H9 (cell line): ENCODE data around the gene PRKCB. TPM values are rescaled to one million over a fixed set of nuclear protein-coding genes. Genes with fewer than 3 reads are reported as not detected.

Source experiments
- DNase-seq: peaks from one replicate; pipeline ENCODE4 v3.0.0-alpha.2; 2017
- H2AFZ ChIP-seq: one replicate; pipeline ENCODE4 v1.6.1; 2013; ENCODE audit warnings: mild to moderate bottlenecking, low read length, control low read depth, moderate library complexity
- H2AK5ac ChIP-seq: 2 replicates; pipeline ENCODE4 v1.6.1; 2013; ENCODE audit warnings: low read length, control low read depth, mixed read lengths; ENCODE audit not compliant: insufficient read length
- H2BK120ac ChIP-seq: one replicate; pipeline ENCODE4 v1.6.1; 2013; ENCODE audit warnings: low read depth, mild to moderate bottlenecking, low read length, control low read depth, inconsistent platforms; ENCODE audit not compliant: poor library complexity, severe bottlenecking
- H2BK12ac ChIP-seq: 2 replicates; pipeline ENCODE4 v1.6.1; 2013; ENCODE audit warnings: low read length, control low read depth, mixed read lengths, low read depth; ENCODE audit not compliant: insufficient read length
- H2BK15ac ChIP-seq: 2 replicates; pipeline ENCODE4 v1.6.1; 2013; ENCODE audit warnings: low read depth, low read length, control low read depth
- H2BK20ac ChIP-seq: one replicate; pipeline ENCODE4 v1.6.1; 2013; ENCODE audit warnings: low read depth, mild to moderate bottlenecking, low read length, control low read depth, inconsistent platforms; ENCODE audit not compliant: poor library complexity, severe bottlenecking
- H2BK5ac ChIP-seq: 2 replicates; pipeline ENCODE4 v1.6.1; 2013; ENCODE audit warnings: low read length, control low read depth, mixed read lengths; ENCODE audit not compliant: insufficient read length
- H3K14ac ChIP-seq: 2 replicates; pipeline ENCODE4 v1.6.1; 2013; ENCODE audit warnings: low read length, control low read depth; ENCODE audit not compliant: insufficient read depth
- H3K18ac ChIP-seq: 2 replicates; pipeline ENCODE4 v1.6.1; 2013; ENCODE audit warnings: low read depth, mild to moderate bottlenecking, mixed read lengths, low read length, control low read depth; ENCODE audit not compliant: insufficient read length
- H3K23ac ChIP-seq: 2 replicates; pipeline ENCODE4 v1.6.1; 2013; ENCODE audit warnings: low read length, control low read depth, mixed read lengths, low read depth; ENCODE audit not compliant: insufficient read length
- H3K23me2 ChIP-seq: 2 replicates; pipeline ENCODE4 v1.6.1; 2013; ENCODE audit warnings: low read depth, mild to moderate bottlenecking, mixed read lengths, low read length, control low read depth; ENCODE audit not compliant: insufficient read length, poor library complexity, severe bottlenecking
- H3K27ac ChIP-seq: 2 replicates; pipeline ENCODE4 v1.5.1; 2013; ENCODE audit warnings: low read length, control low read depth, mixed read lengths, low read depth; ENCODE audit not compliant: insufficient read length
- H3K27me3 ChIP-seq: 2 replicates; pipeline ENCODE4 v1.6.1; 2013; ENCODE audit warnings: low read length, control low read depth, inconsistent platforms; ENCODE audit not compliant: insufficient read depth
- H3K4ac ChIP-seq: 2 replicates; pipeline ENCODE4 v1.6.1; 2013; ENCODE audit warnings: low read depth, mild to moderate bottlenecking, control low read depth, inconsistent platforms, low read length, moderate library complexity
- H3K4me1 ChIP-seq: 2 replicates; pipeline ENCODE4 v1.6.1; 2013; ENCODE audit warnings: low read length, control low read depth, inconsistent platforms; ENCODE audit not compliant: insufficient read depth
- H3K4me2 ChIP-seq: 2 replicates; pipeline ENCODE4 v1.6.1; 2013; ENCODE audit warnings: low read length, control low read depth, mixed read lengths; ENCODE audit not compliant: insufficient read length, insufficient read depth
- H3K56ac ChIP-seq: 2 replicates; pipeline ENCODE4 v1.6.1; 2013; ENCODE audit warnings: low read depth, mild to moderate bottlenecking, mixed read lengths, low read length, control low read depth; ENCODE audit not compliant: insufficient read length
- H3K79me1 ChIP-seq: 2 replicates; pipeline ENCODE4 v1.6.1; 2013; ENCODE audit warnings: low read depth, mild to moderate bottlenecking, moderate library complexity, low read length, control low read depth, inconsistent platforms; ENCODE audit not compliant: insufficient read depth, poor library complexity, severe bottlenecking
- H3K79me2 ChIP-seq: 2 replicates; pipeline ENCODE4 v1.6.1; 2013; ENCODE audit warnings: low read length, control low read depth, inconsistent platforms; ENCODE audit not compliant: insufficient read depth
- H3K9ac ChIP-seq: 2 replicates; pipeline ENCODE4 v1.6.1; 2013; ENCODE audit warnings: low read length, control low read depth, mixed read lengths; ENCODE audit not compliant: insufficient read length; ENCODE audit errors: extremely low read depth
- H3K9me3 ChIP-seq: one replicate; pipeline ENCODE4 v1.6.1; 2013; ENCODE audit warnings: low read depth, low read length, inconsistent platforms; ENCODE audit not compliant: control insufficient read depth
- H3T11ph ChIP-seq: one replicate; pipeline ENCODE4 v1.6.1; 2013; ENCODE audit warnings: mild to moderate bottlenecking, low read length, control low read depth, inconsistent platforms
- H4K20me1 ChIP-seq: one replicate; pipeline ENCODE4 v1.6.1; 2013; ENCODE audit not compliant: control insufficient read depth, insufficient read length, insufficient read depth
- H4K5ac ChIP-seq: 2 replicates; pipeline ENCODE4 v1.6.1; 2013; ENCODE audit warnings: low read depth, mild to moderate bottlenecking, mixed read lengths, low read length, control low read depth; ENCODE audit not compliant: insufficient read length
- H4K8ac ChIP-seq: replicated peaks from 2 replicates; pipeline ENCODE4 v1.6.1; 2013; ENCODE audit warnings: low read length, control low read depth, mixed read lengths, low read depth; ENCODE audit not compliant: insufficient read length
- H4K91ac ChIP-seq: 2 replicates; pipeline ENCODE4 v1.6.1; 2013; ENCODE audit warnings: low read depth, mild to moderate bottlenecking, moderate library complexity, mixed read lengths, low read length, control low read depth; ENCODE audit not compliant: insufficient read length
- H3K27ac Mint-ChIP-seq, 3 experiments: 2 replicates in 2 of 3; 3 replicates in 1 of 3; pipeline ENCODE4 v1.8.0; 2020 to 2021; ENCODE audit warnings: mixed read lengths in 3 of 3, mild to moderate bottlenecking in 1 of 3, moderate library complexity in 1 of 3
- H3K27me3 Mint-ChIP-seq: 2 replicates; pipeline ENCODE4 v1.8.0; 2021; ENCODE audit warnings: low read depth, mild to moderate bottlenecking, moderate library complexity, mixed read lengths
- H3K36me3 Mint-ChIP-seq, 3 experiments: 2 replicates in 2 of 3; 3 replicates in 1 of 3; pipeline ENCODE4 v1.8.0; 2020 to 2021; ENCODE audit warnings: low read depth in 3 of 3, mixed read lengths in 3 of 3; ENCODE audit not compliant: insufficient read depth in 1 of 3
- H3K4me1 Mint-ChIP-seq, 2 experiments: 2 replicates each; pipeline ENCODE4 v1.8.0; 2020; ENCODE audit warnings: mixed read lengths in 2 of 2
- H3K4me3 Mint-ChIP-seq, 2 experiments: 2 replicates in 1 of 2; 3 replicates in 1 of 2; pipeline ENCODE4 v1.8.0; 2020 to 2021; ENCODE audit warnings: mild to moderate bottlenecking in 2 of 2, mixed read lengths in 2 of 2, moderate library complexity in 1 of 2
- H3K9me3 Mint-ChIP-seq, 2 experiments: 2 replicates in 1 of 2; 3 replicates in 1 of 2; pipeline ENCODE4 v1.8.0; 2020; ENCODE audit warnings: mild to moderate bottlenecking in 2 of 2, mixed read lengths in 2 of 2, moderate library complexity in 1 of 2
- WGBS: extraction: QIAGEN DNeasy Blood & Tissue Kit; methylation state at CpG from one replicate; pipeline ENCODE4 v1.1.7; 2013; ENCODE audit warnings: missing lambda C conversion rate, low lambda C conversion rate, mixed read lengths; ENCODE audit not compliant: insufficient read length; ENCODE audit errors: extremely low coverage; 5-methylcytosine and 5-hydroxymethylcytosine counted together
- total RNA-seq: library from RNA; stranded (reverse); gene quantifications from 2 replicates; pipeline ENCODE4 v1.2.1, GENCODE V29; 2021
- TF ChIP-seq, protein P1 (sequence below): fragments of 200-600 bp; sonication (generic); conservative IDR thresholded peaks from 3 replicates; pipeline ENCODE4 v1.8.0; 2021; ENCODE audit warnings: antibody characterized with exemption, mild to moderate bottlenecking

PRKCB gene
- total RNA-seq, 1 experiment from 2014 or later: 7.0 TPM

DNA sequence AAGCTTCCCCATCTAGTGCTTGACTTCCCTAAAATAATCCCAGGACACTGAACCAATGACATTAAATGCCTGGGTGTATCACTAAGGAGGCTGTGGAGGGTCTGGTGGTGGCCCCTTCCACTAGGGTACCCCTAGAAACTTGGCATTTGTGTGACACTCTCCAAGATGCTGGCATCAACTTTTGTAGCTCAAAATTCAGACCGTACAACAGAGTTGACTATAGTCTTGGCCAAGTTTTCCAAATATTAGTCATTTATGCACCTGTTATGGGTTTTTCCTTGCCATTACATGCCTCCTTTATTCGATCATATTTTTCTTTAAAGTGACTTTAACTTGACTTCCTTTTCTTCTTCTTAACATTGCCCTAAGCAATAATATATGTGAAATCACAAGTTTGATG is 295.5 kb downstream of the PRKCB start:
- no peak overlapping the region for H3K4me3 Mint-ChIP-seq
- H3K4me1 Mint-ChIP-seq: peaks cover 28 to 34% of the 10 kb centered on the region in 2 experiments
- Histone ChIP-seq H2BK15ac (no peak overlapping the region), H3T11ph (no peak overlapping the region), H4K8ac (no peak overlapping the region), H2BK20ac (no peak overlapping the region), H3K23me2 (no peaks in the 10 kb centered on the region), H2BK5ac (no peak overlapping the region), H3K4ac (no peak overlapping the region), H3K4me2 (no peak overlapping the region), H3K27me3 (no peaks in the 10 kb centered on the region), H4K91ac (no peak overlapping the region), H3K9me3 (no peaks in the 10 kb centered on the region), H4K5ac (no peak overlapping the region), H2BK12ac (no peak overlapping the region), H3K79me2 (no peaks in the 10 kb centered on the region), H3K23ac (no peak overlapping the region), H3K56ac (no peak overlapping the region), H3K9ac (no peak overlapping the region), H3K79me1 (no peaks in the 10 kb centered on the region), H3K27ac (no peak overlapping the region), H3K4me1 (peaks cover 16% of the 10 kb centered on the region), H2AFZ (no peak overlapping the region), H2AK5ac (no peak overlapping the region), H4K20me1 (no peaks in the 10 kb centered on the region), H3K18ac (no peak overlapping the region), H2BK120ac (no peak overlapping the region), H3K14ac (no peak overlapping the region)
- no peaks in the 10 kb centered on the region for H3K36me3 Mint-ChIP-seq
- H3K27ac Mint-ChIP-seq: no peak overlapping the region
- H3K9me3 Mint-ChIP-seq: no peaks in the 10 kb centered on the region
- H3K27me3 Mint-ChIP-seq: no peaks in the 10 kb centered on the region
- no CpG with 5 or more reads among the region's 2 CpGs for WGBS
- TF ChIP-seq, protein P1, sequence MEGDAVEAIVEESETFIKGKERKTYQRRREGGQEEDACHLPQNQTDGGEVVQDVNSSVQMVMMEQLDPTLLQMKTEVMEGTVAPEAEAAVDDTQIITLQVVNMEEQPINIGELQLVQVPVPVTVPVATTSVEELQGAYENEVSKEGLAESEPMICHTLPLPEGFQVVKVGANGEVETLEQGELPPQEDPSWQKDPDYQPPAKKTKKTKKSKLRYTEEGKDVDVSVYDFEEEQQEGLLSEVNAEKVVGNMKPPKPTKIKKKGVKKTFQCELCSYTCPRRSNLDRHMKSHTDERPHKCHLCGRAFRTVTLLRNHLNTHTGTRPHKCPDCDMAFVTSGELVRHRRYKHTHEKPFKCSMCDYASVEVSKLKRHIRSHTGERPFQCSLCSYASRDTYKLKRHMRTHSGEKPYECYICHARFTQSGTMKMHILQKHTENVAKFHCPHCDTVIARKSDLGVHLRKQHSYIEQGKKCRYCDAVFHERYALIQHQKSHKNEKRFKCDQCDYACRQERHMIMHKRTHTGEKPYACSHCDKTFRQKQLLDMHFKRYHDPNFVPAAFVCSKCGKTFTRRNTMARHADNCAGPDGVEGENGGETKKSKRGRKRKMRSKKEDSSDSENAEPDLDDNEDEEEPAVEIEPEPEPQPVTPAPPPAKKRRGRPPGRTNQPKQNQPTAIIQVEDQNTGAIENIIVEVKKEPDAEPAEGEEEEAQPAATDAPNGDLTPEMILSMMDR: no peak
- no peak for DNase-seq
